ENCODE results near the gene ARHGAP32. TPM values are rescaled to one million over a fixed set of nuclear protein-coding genes. Genes with fewer than 3 reads are reported as not detected.

Gene ARHGAP32
- total RNA-seq, 3 donors from 2014 or later: 44.2 to 95.5 (median 62.0) TPM

- Histone ChIP-seq H3K4me3 (no peak overlapping the region), H3K9me3 (no peaks in the 10 kb centered on the region), H3K4me1 (ENCODE audit: low read depth) (no peaks in the 10 kb centered on the region), H3K36me3 (ENCODE audit: low read depth) (no peaks in the 10 kb centered on the region)
- intact Hi-C loops (cut with DNase I, micrococcal nuclease): no loop called here
- DNase-seq (no peak), ATAC-seq (no peak)
- no peak for TF ChIP-seq CTCF (IDR thresholded peaks at IDR 0.05)
Measured at GRCh38 chr11:129063118-129063517, 129.0 kb downstream of the ARHGAP32 start.

GRCh38 chr11:129061492-129062230 is 130.5 kb downstream of the ARHGAP32 start:
- no peaks in the 10 kb centered on the region for H3K36me3 ChIP-seq (ENCODE audit: low read depth)
- H3K4me3 ChIP-seq: no peak overlapping the region
- TF ChIP-seq CTCF (IDR thresholded peaks at IDR 0.05): no peak
- DNase-seq (no peak), ATAC-seq (no peak)
- intact Hi-C loops (cut with DNase I, micrococcal nuclease): no loop called here
- no peaks in the 10 kb centered on the region for H3K9me3 ChIP-seq
- no peaks in the 10 kb centered on the region for H3K4me1 ChIP-seq (ENCODE audit: low read depth)

- no peaks in the 10 kb centered on the region for H3K9me3 ChIP-seq
- intact Hi-C loops (cut with DNase I, micrococcal nuclease): no loop called here
- TF ChIP-seq CTCF (IDR thresholded peaks at IDR 0.05): no peak
- H3K4me1 ChIP-seq (ENCODE audit: low read depth): no peaks in the 10 kb centered on the region
- H3K4me3 ChIP-seq: no peak overlapping the region
- DNase-seq: no peak
- no peaks in the 10 kb centered on the region for H3K36me3 ChIP-seq (ENCODE audit: low read depth)
- no peak for ATAC-seq
Measured at GRCh38 chr11:129056916-129057315, 135.2 kb downstream of the ARHGAP32 start.

- no peaks in the 10 kb centered on the region for H3K4me1 ChIP-seq (ENCODE audit: low read depth)
- intact Hi-C loops (cut with DNase I, micrococcal nuclease): no loop called here
- no peak for TF ChIP-seq CTCF (IDR thresholded peaks at IDR 0.05)
- H3K9me3 ChIP-seq: no peaks in the 10 kb centered on the region
- ATAC-seq: no peak
- DNase-seq: no peak
- H3K36me3 ChIP-seq (ENCODE audit: low read depth): no peaks in the 10 kb centered on the region
- no peak overlapping the region for H3K4me3 ChIP-seq
Measured at GRCh38 chr11:129055196-129055595, 136.9 kb downstream of the ARHGAP32 start.

- H3K4me1 ChIP-seq (ENCODE audit: low read depth): no peaks in the 10 kb centered on the region
- intact Hi-C loops (cut with DNase I, micrococcal nuclease): no loop called here
- ATAC-seq: no peak
- H3K4me3 ChIP-seq: no peak overlapping the region
- TF ChIP-seq CTCF (IDR thresholded peaks at IDR 0.05): no peak
- no peaks in the 10 kb centered on the region for H3K9me3 ChIP-seq
- H3K36me3 ChIP-seq (ENCODE audit: low read depth): no peaks in the 10 kb centered on the region
- DNase-seq: no peak
Measured at GRCh38 chr11:129048911-129049310, 143.2 kb downstream of the ARHGAP32 start.
